GM21529 (cell line): ENCODE results near the gene TPD52L3.

Source experiments
- ATAC-seq: cut with Tn5 transposase; IDR thresholded peaks from one replicate; pipeline ENCODE4 v1.9.1; 2021; ENCODE audit not compliant: unreplicated experiment

Gene TPD52L3

DNA sequence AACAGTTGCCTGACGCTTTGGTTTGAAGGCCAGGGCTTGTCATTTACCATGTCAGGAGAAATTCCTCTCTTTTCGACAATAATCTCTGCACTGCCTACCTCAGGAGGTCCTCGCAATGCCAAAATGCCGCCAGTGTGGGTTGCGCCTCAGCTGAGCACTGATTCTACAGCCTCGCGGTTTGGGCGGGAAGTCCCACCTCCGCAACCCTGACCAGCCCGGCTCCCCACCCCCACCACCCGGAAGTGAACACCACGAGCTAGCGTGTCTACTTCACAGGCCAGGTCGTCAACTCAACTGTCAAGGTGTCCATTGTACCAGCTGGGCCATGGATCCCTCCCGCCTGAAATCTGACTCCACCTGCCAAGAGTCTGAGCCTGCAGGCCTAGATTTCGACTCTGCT lies at the start of gene TPD52L3:
Gene TPD52L3, plus strand, starts transcription at position 273 of the 400 bp plus-strand sequence. CDS start 221 bp downstream, outside the sequence.
- no peak for ATAC-seq

- ATAC-seq: no peak
Measured at GRCh38 chr9:6301858-6302257, 26.3 kb upstream of the TPD52L3 start.

GRCh38 chr9:6302417-6302816 lies 25.8 kb upstream of the TPD52L3 start:
- no peak for ATAC-seq

DNA sequence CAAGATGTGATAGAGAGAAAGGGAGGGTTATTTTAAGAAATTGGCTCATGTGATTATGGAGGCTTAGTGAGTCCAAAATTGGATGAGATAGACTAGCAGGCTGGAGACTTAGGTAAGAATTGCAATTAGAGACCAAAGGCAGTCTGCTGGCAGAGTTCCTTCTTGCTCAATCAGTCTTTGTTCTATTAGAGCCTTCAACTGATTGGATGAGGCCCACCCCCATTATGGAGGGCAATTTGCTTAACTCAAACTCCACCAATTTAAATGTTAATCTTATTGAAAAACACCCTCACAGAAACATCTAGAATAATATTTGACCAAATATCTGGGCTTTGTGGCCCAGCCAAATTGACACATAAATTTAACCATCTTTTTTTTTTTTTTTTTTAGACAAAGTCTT lies 23.9 kb upstream of the TPD52L3 start:
- no peak for ATAC-seq

DNA sequence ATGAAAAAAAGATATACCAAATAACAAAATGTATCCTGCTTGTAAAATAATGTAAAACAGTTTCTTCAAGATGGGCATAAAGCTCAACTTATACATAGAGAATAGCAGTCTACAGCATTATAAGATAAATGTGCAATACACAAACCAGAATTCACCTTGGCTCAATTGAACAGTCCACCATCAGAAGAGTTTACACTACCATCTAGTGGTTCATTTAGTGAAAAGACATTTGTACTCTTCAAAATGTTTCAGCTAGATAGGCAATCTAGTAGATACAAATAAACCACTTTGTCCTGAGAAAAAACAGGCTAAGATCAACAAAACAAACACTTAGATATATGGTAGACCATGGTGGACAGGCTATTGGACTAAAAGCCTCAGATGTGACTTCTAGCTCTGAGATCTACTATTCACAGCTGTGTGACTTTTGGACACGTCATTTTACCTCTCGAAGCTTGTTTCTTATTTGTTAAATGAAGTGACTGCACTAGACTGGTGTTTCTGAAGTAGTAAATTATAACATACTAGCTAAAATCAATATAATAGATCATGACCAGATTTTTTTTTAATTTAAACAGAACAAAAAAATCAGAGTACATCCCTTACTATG lies 22.1 kb upstream of the TPD52L3 start:
- ATAC-seq: no peak

- ATAC-seq: no peak
Measured at GRCh38 chr9:6307551-6308096, 20.6 kb upstream of the TPD52L3 start.

DNA sequence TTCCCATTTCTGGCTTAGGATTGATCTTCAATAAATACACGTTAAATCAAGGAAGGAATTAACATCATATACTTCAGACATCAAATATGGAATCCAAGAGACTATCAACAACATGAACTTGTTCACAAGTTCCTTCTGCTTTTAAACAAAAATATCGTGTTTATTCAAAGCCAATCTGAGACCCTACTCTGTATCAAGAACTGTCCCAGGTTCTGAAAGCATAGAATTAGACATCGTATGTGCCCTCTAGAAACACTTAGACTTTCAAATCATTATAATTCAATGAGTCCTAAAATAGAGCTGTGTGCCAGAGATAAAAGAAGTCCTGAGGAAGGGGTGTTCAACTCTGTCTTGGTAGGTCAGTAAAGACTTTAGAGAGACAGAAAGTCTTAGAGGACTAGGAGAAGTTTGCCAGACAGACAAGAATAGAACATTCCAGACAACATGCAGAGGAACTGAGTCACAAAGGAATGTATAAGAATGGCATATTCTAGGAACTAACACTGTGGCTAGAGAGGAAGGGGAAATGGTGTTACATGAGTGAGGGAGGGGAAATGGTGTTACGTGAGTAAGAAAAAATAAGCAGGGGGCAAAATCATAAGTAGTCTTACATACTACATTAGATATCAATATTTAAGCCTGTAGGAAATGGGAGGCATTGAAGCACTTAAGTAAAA lies 2.9 kb downstream of the TPD52L3 start:
- no peak for ATAC-seq

DNA sequence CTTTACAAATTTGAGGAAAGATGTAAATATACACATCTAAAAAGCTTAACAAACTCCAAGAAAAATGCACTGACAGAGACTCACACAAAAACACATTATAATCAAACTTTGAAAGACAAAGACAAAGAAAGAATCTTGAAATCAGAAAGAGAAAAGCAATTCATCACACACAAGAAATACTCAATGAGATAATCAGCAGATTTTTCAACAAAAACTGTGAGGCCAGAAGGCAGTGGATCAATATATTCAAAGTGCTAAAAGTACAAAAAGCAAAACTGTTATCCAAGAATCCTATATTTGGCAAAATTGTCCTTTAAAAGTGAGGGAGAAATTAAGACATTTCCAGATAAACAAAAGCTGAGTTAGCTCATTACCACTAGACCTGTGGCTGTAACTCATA lies 6.1 kb downstream of the TPD52L3 start:
- ATAC-seq: no peak

DNA sequence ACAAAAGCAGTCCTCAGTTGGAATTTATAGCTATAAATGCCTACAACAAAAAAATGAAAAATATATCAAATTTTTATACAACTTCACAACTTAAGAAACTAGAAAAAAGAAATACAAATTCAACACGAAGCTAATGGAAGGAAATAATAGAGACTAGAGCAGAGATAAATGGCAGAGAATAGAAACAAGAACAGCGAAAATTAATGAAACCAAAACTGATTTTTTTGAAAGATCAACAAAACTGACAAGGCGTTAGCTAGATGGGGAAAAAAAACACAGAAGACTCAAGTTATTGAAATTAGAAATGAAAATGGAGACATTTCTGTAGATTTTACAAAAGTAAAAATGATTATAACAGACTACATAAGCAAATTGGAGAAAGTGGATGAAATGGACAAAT lies 20.6 kb downstream of the TPD52L3 start:
- ATAC-seq: no peak

DNA sequence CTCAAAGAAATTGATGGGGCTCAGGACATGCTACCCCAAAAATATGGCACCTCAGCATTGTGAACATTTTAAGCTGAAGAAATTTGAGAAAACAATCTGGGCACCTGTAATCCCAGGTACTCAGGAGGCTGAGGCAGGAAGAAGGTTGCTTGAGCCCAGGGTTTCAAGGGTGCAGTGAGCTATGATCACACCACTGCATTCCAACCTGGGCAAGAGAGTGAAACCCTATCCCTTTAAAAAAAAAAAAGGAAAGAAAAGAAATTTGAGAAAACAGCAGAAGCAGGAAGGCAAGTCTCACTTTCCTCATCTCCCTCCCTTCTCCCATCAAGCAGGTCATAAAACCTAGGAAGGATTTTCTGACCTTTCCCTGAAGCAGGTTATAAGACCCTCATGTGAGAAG lies 23.6 kb downstream of the TPD52L3 start:
- ATAC-seq: no peak

DNA sequence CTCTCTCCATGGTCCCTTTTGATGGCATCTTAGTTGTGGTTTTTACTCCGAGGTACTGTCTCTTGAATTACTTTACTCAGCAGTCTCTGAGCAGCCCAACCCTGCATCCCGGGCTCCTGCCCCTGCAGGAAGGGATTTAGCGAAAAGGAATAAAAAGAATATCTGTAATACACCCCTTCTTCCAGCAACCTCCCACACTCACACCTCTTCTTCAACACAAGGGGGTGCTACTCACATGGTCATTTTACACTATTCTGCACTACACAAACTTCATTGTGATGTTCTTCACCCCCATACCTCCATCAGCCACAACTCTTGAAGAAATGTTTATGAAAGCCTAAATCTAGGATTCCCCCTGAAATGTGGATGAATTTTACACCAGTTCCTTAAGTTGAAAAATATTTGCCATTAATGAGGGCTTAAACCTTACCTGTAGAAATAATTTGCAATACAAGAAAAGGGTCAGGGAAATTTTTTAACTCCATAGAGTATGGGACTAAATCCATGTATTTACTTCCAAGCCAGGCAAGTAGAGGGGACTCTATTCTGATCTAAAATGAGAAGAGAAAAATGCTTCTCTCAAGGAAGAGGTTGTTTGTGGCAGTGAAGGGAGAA lies 26.0 kb downstream of the TPD52L3 start:
- peak; percentile 92 for ATAC-seq

DNA sequence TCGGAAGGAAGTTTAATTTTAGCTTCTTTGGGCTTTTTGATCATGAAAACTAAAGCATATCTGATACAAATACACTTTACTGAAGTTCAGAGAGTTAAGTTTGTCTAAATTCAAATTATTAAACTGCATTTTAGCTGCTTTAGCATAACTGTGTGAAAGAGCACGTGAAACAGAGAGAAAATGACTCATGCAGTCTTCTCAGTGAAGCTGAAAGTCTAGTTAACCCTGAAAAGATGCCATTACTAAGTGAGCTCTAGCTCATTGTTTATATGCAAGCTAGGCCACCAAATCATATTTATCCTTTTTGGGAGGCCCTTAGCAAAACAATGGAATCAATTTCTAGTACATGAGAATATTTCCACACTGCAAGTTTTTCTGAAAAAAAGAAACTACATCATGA lies 27.6 kb downstream of the TPD52L3 start:
- peak; percentile 65 for ATAC-seq

DNA sequence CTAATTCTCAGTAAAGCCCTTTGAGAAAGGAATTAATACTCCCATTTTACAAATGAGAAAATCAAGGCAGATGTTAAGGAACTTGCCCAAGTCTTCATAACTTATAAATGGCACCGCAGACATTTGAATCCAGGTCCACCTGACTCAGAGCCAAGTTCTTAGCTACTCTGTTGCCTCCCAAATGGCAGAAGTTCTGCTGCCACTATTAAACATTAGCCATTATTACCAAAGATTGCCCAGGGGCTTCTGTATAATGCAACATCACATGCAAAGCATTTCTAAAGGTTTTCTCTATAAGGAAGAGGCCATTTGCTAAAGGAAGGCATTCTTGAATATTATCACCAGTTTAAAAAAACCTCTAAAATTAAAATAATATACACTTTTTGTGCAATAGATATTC lies 28.3 kb downstream of the TPD52L3 start:
- no peak for ATAC-seq

GRCh38 chr9:6356904-6357303 lies 28.7 kb downstream of the TPD52L3 start:
- no peak for ATAC-seq

DNA sequence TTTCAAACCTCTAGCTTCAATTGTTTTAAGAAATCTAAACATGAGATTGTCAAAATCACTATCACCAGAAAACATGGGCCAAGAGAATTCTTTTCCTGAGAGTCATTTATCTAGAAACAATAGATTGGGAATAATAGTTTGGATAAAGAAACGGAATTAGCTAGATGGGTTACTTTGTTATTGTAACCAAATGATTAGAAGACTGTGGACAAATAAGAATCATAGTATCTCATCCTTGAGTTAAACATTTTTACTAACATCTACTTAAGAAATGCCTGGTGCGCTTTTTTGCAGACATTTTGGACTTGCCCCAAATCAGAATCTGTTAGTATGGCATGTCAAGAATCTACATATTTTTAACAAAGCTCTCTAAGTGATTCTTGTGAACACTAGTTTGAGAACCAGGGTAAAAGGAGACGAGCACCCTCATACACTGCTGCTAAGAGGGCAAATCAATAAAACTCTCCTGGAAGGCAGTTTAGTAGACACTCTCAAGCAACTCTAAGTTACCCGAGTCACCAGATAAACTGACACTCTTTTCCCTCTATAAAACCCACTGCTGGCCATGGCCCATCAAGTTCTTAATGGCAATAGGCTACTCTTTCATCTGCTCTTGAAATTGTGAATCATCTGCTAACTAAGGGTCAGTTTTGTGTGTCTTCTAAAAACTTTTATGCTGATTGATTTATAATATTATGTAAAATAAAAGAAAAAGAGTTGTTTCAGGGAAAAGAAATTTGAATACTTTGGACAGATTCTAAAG lies 39.1 kb downstream of the TPD52L3 start:
- ATAC-seq: no peak

- no peak for ATAC-seq
Measured at GRCh38 chr9:6368831-6369230, 40.7 kb downstream of the TPD52L3 start.
